IPS-NIHi11 (cell line): ENCODE data around the gene MPV17.

Experiments
- DNase-seq: peaks from one replicate; pipeline ENCODE4 v3.0.0; 2012; ENCODE audit warnings: mixed read lengths, low spot score

MPV17 gene

GRCh38 chr2:27264753-27265535 lies 58.0 kb downstream of the MPV17 start:
- DNase-seq, result peak; percentile 96

GRCh38 chr2:27264253-27264752 lies 58.6 kb downstream of the MPV17 start:
- DNase-seq, result peak; percentile 60

GRCh38 chr2:27263287-27264252 lies 59.3 kb downstream of the MPV17 start:
- DNase-seq, result peak; percentile 43

- DNase-seq, result peak; percentile 85
Measured at GRCh38 chr2:27262379-27263286, 60.3 kb downstream of the MPV17 start, which contains the start of gene SLC30A3. SLC30A3 (minus strand) TSS chr2:27263047; CDS start chr2:27262906, 141 bp downstream.

- no peak for DNase-seq
Measured at GRCh38 chr2:27261926-27262298, 61.0 kb downstream of the MPV17 start.

GRCh38 chr2:27261241-27261925 lies 61.5 kb downstream of the MPV17 start:
- peak; percentile 12 for DNase-seq
